HT-29 (cell line): ENCODE data around the gene PAXX. TPM values are rescaled to one million over a fixed set of nuclear protein-coding genes. Genes with fewer than 3 reads are reported as not detected.

Experiments used
- total RNA-seq: library from RNA; depleted of rRNA; stranded (reverse); fragments of >200 nt; shearing (Covaris generic); gene quantifications from 2 replicates; pipeline ENCODE4 v1.2.3, GENCODE V29; 2014; rRNA removed

Gene PAXX
- total RNA-seq, 1 experiment from 2014 or later: 169 TPM

Other genes starting within 250 kb of the PAXX start
- gene LCN10, start 249.5 kb upstream of the PAXX start, total RNA-seq: not detected in 2 replicates
- not detected in 2 replicates for gene LCN6, start 243.9 kb upstream of the PAXX start, total RNA-seq
- gene LCN8, start 234.2 kb upstream of the PAXX start, total RNA-seq: not detected in 2 replicates
- gene LCN15, start 227.9 kb upstream of the PAXX start, total RNA-seq: 0.60 TPM in 1 of 2 replicates, not detected in the other
- gene TMEM141, start 201.1 kb upstream of the PAXX start, total RNA-seq: 357 and 376 TPM in 2 replicates
- 9.0 and 10.4 TPM in 2 replicates for gene CCDC183, start 196.1 kb upstream of the PAXX start, total RNA-seq
- gene RABL6, start 184.5 kb upstream of the PAXX start, total RNA-seq: 242 and 247 TPM in 2 replicates
- gene AJM1, start 149.9 kb upstream of the PAXX start, total RNA-seq: 9.0 and 9.4 TPM in 2 replicates
- gene PHPT1, start 143.0 kb upstream of the PAXX start, total RNA-seq: 230 and 232 TPM in 2 replicates
- gene MAMDC4, start 140.1 kb upstream of the PAXX start, total RNA-seq: 14.9 and 29.8 TPM in 2 replicates
- gene EDF1, start 126.1 kb upstream of the PAXX start, total RNA-seq: 428 and 484 TPM in 2 replicates
- 36.4 and 36.7 TPM in 2 replicates for gene TRAF2, start 105.9 kb upstream of the PAXX start, total RNA-seq
- 379 and 389 TPM in 2 replicates for gene FBXW5, start 47.7 kb upstream of the PAXX start, total RNA-seq
- gene C8G, start 47.2 kb upstream of the PAXX start, total RNA-seq: 0.71 and 2.6 TPM in 2 replicates
- 0.58 and 0.94 TPM in 2 replicates for gene LCN12, start 40.1 kb upstream of the PAXX start, total RNA-seq
- gene PTGDS, start 14.9 kb upstream of the PAXX start, total RNA-seq: not detected in 2 replicates
- not detected in 2 replicates for gene LCNL1, start 9.4 kb upstream of the PAXX start, total RNA-seq
- gene CLIC3, start 4.1 kb downstream of the PAXX start, total RNA-seq: 17.0 and 24.1 TPM in 2 replicates
- gene ABCA2, start 35.8 kb downstream of the PAXX start, total RNA-seq: 92.6 and 99.9 TPM in 2 replicates
- gene FUT7, start 39.7 kb downstream of the PAXX start, total RNA-seq: 0.36 and 0.42 TPM in 2 replicates
- 59.9 and 84.3 TPM in 2 replicates for gene NPDC1, start 53.8 kb downstream of the PAXX start, total RNA-seq
- gene ENTPD2, start 61.6 kb downstream of the PAXX start, total RNA-seq: 2.5 and 2.7 TPM in 2 replicates
- 217 and 239 TPM in 2 replicates for gene SAPCD2, start 78.1 kb downstream of the PAXX start, total RNA-seq
- gene UAP1L1, start 85.1 kb downstream of the PAXX start, total RNA-seq: 3.7 and 5.3 TPM in 2 replicates
- gene MAN1B1, start 94.6 kb downstream of the PAXX start, total RNA-seq: 82.2 and 104 TPM in 2 replicates
- 290 and 324 TPM in 2 replicates for gene DPP7, start 122.3 kb downstream of the PAXX start, total RNA-seq
- gene GRIN1, start 146.7 kb downstream of the PAXX start, total RNA-seq: 0.39 and 3.0 TPM in 2 replicates
- 0.43 and 0.44 TPM in 2 replicates for gene LRRC26, start 177.6 kb downstream of the PAXX start, total RNA-seq
- not detected in 2 replicates for gene TMEM210, start 179.6 kb downstream of the PAXX start, total RNA-seq
- 60.6 and 64.0 TPM in 2 replicates for gene ANAPC2, start 196.1 kb downstream of the PAXX start, total RNA-seq
- 184 and 208 TPM in 2 replicates for gene SSNA1, start 196.3 kb downstream of the PAXX start, total RNA-seq
- 63.1 and 66.3 TPM in 2 replicates for gene TPRN, start 208.3 kb downstream of the PAXX start, total RNA-seq
- 44.7 and 51.5 TPM in 2 replicates for gene TMEM203, start 213.2 kb downstream of the PAXX start, total RNA-seq
- gene NDOR1, start 213.3 kb downstream of the PAXX start, total RNA-seq: 19.0 and 23.9 TPM in 2 replicates
- gene RNF208, start 229.8 kb downstream of the PAXX start, total RNA-seq: 0.55 and 1.7 TPM in 2 replicates
- 1.6 and 2.4 TPM in 2 replicates for gene CYSRT1, start 232.8 kb downstream of the PAXX start, total RNA-seq
- gene RNF224, start 235.1 kb downstream of the PAXX start, total RNA-seq: 0.38 TPM in 1 of 2 replicates, not detected in the other
- gene SLC34A3, start 238.5 kb downstream of the PAXX start, total RNA-seq: 0.15 TPM in 1 of 2 replicates, not detected in the other
- 607 and 627 TPM in 2 replicates for gene TUBB4B, start 248.9 kb downstream of the PAXX start, total RNA-seq